ENCODE results near the gene PTPN9.

- TF ChIP-seq CTCF (conservative IDR thresholded peaks at IDR 0.05; ENCODE audit: low read depth, low read length) (no peak), EZH2 (IDR thresholded peaks at IDR 0.05; ENCODE audit: borderline replicate concordance, low read depth, low read length, poor library complexity, severe bottlenecking) (no peak)
These were observed 123.1 kb downstream of the PTPN9 start for GRCh38 chr15:75455982-75456531.
